Adipose tissue (tissue), 3 donors: ENCODE data around the gene ZPBP2. TPM values are rescaled to one million over a fixed set of nuclear protein-coding genes. Genes with fewer than 3 reads are reported as not detected.

Source experiments
- H3K27ac ChIP-seq: one replicate; pipeline ENCODE4 v1.5.1; 2013; ENCODE audit warnings: low read depth, low read length
- WGBS, 3 donors: extraction: QIAGEN DNeasy Blood & Tissue Kit; methylation state at CpG; one replicate each; pipeline ENCODE4 v1.1.7; 2013; 5-methylcytosine and 5-hydroxymethylcytosine counted together
- polyA plus RNA-seq, 3 donors: library from polyadenylated mRNA; stranded (reverse); fragments of 200-250 nt; gene quantifications; one replicate each; pipeline ENCODE4 v1.2.3, GENCODE V29; 2013
- donor health status: healthy with polysubstance abuse.
- donor health status: Bipolar disorder and iron deficiency.
- donor health status: healthy.

Gene ZPBP2, protein sequence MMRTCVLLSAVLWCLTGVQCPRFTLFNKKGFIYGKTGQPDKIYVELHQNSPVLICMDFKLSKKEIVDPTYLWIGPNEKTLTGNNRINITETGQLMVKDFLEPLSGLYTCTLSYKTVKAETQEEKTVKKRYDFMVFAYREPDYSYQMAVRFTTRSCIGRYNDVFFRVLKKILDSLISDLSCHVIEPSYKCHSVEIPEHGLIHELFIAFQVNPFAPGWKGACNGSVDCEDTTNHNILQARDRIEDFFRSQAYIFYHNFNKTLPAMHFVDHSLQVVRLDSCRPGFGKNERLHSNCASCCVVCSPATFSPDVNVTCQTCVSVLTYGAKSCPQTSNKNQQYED
- polyA plus RNA-seq: not detected

DNA sequence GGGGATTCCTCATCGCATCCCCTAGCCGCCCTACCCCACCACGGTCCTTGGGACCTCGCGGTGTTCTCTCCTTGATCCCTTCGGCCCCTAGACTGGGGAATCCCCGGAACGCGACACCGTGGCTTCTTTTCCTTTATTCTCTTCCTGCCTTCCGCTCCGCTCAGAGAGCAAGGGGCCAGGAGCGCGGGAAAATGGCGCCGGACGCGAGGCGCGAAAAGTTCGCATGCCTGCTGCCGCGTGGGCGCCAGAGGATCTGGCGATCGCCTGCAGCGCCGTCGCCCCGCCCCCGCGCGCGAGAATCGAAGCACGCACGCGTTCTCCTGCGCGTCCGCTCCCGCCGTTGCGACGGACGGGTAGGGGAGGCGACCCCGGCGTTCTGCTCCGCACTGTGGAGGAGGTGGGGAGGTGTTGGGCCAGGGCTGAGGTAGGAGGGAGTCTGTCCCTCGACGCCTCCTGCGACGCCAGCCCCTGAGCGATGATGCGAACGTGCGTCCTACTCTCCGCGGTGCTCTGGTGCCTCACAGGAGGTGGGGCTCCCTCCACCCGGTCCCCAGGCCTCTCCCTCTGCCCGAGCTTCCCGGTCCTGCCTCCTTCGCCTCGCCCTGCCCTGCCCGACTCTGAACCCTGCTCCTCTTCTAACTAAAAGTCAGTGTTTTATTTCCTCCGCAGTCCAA, at the start of gene ZPBP2:
TSS of gene ZPBP2 (plus strand) at position 323 of the 674 bp plus-strand sequence. CDS start at position 476, 153 bp downstream.
- WGBS, 3 donors: 17 to 39% (median 22%) methylated on average over 48 to 67 of the region's 67 CpGs
- no peak within 1 kb of the TSS for H3K27ac ChIP-seq

DNA sequence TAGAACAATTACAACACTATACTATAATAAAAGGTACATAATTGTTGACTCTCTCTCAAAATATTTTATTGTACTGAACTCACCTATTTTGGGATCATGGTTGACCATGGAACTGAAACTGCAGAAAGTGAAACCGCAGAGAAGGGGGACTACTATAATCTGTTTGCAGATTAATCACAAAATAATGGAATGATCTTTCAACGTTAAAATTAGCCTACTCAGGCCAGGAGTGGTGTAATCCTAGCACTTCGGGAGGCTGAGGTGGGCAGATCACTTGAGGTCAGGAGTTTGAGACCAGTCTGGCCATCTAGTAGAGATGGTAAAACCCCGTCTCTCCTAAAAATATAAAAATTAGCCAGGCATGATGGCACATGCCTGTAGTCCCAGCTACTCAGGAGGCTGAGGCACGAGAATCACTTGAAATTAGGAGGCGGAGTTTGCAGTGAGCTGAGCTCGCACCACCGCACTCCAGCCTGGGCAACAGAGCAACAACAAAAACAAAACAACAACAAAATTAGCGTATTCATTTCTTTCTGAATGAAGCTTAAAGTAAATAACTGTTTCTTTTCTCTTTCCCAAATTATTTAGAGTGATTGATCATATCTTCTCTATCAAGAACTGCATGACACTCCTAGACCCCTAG, 49.5 kb upstream of the ZPBP2 start:
- 74 to 77% (median 76%) methylated on average over 9 of the region's 9 CpGs for WGBS, 3 donors
- no peak overlapping the region for H3K27ac ChIP-seq

DNA sequence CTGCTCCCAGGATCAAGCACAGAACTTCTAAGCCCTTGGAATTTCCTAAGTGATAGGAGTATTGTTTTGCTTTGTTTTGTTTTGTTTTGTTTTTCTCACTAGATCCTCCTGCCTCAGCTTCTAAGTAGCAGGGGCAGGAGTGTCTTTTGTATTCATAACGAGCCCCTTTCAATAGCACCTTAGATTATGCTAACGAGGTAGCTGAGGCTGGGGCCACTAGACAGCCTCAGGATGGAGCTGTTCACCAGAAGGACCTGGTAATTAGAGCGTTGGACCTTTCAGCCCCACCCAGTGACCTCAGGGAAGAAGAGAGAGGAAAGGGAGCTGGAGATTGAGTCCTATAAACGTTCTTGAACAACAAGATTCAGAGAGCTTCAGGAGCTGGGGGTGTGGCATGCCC, 47.5 kb upstream of the ZPBP2 start:
- 25 to 54% (median 36%) methylated on average over 4 of the region's 4 CpGs for WGBS, 3 donors
- no peak overlapping the region for H3K27ac ChIP-seq

DNA sequence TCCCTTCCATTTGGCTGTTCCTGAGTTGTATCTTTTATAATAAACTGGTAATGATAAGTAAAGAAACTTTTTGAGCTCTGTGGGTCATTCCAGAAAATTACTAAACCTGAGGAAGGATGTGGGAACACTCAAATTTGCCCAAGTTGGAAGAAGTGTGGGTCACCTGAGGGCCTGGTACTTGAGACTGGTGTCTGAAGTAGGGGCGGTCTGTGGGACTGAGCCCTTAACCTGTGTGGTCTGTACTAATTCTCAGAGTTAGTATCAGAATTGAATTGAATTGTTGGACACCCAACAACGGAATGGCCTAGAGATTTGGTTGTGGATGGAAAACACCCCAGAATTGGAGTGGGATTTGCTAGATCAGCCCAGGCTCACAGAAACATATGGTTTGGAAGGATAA, 47.0 kb upstream of the ZPBP2 start:
- no peak overlapping the region for H3K27ac ChIP-seq
- WGBS, 3 donors: 90 to 95% (median 94%) methylated on average over 2 of the region's 2 CpGs

DNA sequence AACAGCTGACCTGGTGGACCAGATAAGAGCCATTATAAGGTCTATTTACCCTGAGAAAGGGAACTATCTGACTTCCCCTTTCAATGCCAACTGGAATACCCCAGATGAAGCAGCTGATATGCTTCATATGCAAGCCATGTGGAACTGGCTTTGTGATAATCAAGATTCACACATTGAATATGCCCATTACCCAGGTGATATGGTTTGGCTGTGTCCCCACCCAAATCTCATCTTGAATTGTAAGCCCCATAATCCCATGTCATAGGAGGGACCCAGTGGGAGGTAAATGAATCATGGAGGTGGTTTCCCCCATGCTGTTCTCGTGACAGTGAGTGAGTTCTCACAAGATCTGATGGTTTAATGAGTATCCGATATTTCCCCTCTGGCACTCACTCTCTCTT, 46.0 kb upstream of the ZPBP2 start:
- no peak overlapping the region for H3K27ac ChIP-seq
- WGBS, 3 donors: 76 to 95% (median 85%) methylated on average over 2 of the region's 2 CpGs

DNA sequence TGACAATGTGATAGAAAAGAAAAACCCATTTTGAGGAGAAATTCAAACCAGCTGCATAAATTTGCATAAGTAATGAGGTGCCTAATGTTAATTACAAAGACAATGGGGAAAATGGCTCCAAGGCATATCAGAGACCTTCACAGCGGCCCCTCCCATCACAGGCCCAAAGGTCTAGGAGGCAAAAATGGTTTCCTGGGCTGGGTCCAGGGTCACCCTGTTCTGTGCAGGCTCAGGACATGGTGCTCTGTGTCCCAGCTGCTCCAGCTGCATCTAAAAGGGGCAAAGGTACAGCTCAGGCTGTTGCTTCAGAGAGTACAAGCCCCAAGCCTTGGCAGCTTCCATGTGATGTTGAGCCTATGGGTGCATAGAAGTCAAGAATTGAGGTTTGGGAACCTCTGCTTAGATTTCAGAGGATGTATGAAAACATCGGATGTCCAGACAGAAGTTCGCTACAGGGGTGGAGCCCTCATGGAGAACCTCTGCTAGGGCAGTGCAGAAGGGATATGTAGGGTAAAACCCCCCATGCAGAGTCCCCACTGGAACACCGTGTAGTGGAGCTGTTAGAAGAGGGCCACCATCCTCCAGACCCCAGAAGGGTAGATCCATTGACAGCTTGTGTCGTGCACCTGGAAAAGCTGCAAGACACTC, 44.5 kb upstream of the ZPBP2 start:
- H3K27ac ChIP-seq: no peak overlapping the region
- WGBS, 3 donors: 88 to 95% (median 94%) methylated on average over 5 of the region's 5 CpGs

DNA sequence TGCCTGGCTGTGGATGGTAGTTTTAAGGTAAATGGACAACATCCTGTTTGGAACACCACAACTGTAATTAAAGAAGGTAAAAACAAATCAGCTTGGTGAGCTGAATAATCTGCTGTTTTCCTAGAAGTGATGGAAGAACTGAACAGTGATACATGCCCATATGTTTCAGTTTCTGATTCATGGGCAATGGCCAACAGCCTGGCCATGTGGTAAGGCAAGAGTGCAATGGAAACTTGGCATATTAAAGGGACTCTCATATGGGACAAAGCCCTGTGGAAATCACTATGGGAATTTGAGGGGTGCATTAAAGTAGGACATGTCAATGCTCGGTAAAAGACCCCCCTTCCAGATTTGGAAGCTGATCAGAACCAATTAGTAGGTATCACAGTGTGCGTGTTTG, 41.7 kb upstream of the ZPBP2 start:
- WGBS, 3 donors: 84 to 91% (median 87%) methylated on average over 2 of the region's 2 CpGs
- H3K27ac ChIP-seq: no peak overlapping the region

DNA sequence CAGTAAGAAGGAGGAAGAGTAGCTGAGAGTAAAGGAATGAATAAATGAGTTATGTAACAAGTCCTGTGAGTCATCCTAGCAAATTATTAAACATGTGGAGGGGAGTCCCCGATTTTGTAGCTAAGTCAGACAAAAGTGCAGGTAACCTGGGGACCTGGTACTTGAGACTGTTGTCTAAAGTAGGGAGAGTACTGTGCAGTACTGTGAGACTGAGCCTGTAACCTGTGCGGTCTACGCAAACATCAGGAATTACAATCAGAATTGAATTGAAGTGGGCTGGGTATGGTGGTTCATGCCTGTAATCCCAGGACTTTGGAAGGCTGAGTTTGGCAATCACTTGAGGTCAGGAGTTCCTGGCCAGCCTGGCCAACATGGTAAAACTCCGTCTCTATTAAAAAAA, 39.6 kb upstream of the ZPBP2 start:
- H3K27ac ChIP-seq: no peak overlapping the region

DNA sequence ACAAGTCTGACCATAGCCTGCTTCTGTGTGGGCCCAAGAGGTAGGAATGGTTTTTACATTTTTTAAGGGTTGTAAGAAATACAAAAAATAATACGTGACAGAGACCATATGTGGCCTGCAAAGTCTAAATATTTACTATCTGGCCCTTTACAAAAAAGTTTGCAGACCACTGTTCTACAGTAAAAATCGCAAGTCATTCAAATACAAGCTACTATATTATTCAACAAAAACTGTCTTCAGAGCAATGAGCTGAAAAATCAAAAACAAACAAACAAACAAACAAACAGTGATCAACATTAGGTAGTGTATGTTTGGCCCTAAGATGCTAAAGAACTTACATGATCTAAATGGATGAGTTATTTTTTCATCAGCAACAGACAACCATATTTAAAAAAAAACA, 36.4 kb upstream of the ZPBP2 start:
- H3K27ac ChIP-seq: no peak overlapping the region
- 62 to 75% (median 73%) methylated on average over 2 of the region's 2 CpGs for WGBS, 3 donors

More for the DNA sequence above, 39.6 kb upstream of the ZPBP2 start:
- 75 to 90% (median 83%) methylated on average over 4 of the region's 4 CpGs for WGBS, 3 donors

DNA sequence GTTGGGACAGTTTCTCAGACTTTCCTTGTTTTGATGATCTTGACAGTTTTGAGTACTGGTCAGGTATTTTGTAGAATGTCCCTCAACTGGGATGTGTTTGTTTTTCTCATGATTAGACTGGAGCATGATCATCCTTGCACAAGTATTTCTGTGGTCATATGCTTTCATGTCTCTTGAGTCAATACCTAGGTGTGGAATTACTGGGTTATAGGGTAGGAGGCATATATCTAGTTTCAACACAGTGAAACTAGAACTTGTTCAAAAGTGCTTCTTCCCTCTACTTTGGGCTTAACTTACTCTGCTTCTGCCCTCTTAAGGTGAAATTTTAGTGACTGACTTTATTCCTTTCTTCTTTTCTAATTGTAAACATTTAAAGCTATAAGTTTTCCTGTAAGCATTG, 34.0 kb upstream of the ZPBP2 start:
- no peak overlapping the region for H3K27ac ChIP-seq

DNA sequence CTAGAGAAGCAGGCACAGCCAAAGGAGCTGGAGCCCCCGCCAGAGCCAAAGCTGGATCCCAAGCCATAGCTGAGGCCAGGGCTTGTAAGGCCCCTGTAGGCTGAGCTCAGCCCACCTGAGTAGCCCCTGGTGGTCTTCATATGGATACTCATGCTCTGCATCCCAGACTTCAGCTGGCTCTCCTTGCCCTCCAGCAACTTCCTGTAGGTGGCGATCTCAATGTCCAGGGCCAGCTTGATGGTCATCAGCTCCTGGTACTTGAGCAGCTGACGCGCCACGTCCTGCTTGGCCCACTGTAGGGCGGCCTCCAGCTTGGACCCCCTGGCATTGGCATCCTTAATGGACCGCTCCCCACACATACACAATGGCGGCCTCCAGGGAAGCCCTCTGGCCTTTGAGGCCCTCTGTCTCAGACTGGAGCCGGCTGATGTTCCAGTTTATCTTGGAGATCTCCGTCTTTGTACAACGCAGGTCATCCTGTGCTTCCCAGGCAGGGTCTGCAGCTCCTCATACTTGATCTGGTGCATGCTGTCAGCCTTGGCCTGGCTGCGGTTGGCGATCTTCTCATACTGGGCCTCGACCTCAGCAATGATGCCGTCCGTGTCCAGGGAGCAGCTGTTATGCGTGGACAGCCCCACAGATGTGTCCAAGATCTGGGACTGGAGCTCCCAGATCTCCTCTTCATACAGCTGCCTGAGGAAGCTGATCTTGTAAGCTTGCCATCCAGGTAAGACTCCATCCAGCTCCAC, 32.8 kb upstream of the ZPBP2 start:
- 92 to 95% (median 94%) methylated on average over 17 of the region's 17 CpGs for WGBS, 3 donors
- H3K27ac ChIP-seq: no peak overlapping the region

DNA sequence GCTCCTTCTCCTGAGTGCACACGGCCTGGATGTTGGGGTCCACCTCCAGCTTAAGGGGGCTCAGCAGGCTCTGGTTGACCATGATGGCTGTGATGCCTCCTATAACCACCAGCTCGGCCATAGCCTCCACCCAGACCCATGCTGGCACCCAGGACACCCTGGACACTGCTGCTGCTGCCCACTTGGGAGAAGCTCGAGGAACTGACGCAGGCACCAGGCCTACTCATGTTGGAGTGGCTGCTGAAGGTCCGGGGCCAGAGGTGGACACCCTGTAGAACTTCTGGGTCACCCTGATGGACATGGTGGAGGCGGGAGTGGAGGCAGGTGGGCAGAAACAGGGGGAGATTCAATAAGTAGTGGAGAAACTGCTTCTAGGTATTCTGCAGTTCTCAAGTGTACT, 31.9 kb upstream of the ZPBP2 start:
- 73 to 82% (median 81%) methylated on average over 6 of the region's 6 CpGs for WGBS, 3 donors
- no peak overlapping the region for H3K27ac ChIP-seq

DNA sequence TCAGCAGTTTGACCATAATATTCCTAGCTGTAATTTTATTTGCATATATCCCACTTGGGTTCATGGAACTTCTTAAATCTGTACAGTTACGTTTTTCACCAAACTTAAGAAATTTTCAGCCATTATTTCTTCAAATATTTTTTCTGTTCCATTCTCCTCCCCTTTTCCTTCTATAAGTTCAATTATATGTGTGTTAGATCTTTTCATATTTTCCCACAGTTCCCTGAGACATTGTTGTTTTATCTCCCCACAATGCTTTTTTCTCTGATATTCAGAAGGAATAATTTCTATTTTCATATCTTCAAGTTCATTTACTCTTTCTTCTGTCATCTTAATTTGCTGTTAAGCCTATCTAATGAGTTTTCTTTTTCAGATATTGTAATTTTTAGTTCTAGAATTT, 29.9 kb upstream of the ZPBP2 start:
- 73 to 81% (median 78%) methylated on average over 1 of the region's 1 CpG for WGBS, 3 donors
- H3K27ac ChIP-seq: no peak overlapping the region

DNA sequence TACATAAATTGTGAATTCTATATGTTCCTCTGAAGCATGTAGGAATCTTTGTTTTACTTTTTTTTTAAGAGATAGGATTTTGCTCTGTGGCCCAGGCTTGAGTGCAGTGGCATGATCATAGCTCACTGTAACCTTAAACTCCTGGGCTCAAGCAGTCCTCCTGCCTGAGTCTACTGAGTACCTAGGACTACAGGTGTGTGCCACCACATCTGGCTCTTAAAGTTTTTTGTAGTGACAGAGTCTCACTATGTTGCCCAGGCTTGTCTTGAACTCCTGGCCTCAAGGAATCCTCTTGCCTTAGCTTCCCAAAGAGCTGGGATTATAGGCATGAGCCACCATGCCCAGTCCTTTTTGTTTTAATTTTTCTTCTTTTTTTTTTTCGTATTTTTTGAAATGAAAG, 29.2 kb upstream of the ZPBP2 start:
- WGBS, 3 donors: 48 to 79% (median 77%) methylated on average over 1 of the region's 1 CpG
- H3K27ac ChIP-seq: no peak overlapping the region

DNA sequence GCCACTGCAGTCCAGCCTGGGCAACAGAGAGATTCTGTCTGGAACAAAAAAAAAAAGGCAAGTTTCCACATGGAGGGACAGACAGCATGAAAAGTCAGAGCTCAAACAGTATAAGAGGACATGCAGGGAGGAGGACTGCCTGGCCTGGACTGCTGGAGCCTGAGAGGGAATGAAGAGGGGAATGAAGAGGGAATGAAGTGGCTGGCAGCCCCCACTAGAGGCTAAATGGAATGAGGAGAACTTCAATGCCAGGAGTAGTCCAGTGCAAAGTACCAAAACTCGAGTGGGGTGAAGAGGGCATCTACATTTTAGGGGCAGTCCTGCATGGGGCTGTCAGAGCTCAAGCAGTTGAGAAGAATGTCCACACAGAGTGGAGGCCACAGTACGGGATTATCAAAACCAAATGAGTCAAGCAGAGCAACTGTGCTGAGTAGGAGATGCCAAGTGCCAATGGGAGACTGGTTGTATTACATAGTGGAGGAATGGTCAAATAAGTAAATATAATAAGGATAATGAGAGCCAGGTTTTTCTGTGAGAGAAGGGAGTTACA, 26.8 kb upstream of the ZPBP2 start:
- whole genome bisulfite sequencing, 3 donors: 78 to 83% (median 78%) methylated on average over 2 of the region's 2 CpGs
- H3K27ac ChIP-seq: no peak overlapping the region

DNA sequence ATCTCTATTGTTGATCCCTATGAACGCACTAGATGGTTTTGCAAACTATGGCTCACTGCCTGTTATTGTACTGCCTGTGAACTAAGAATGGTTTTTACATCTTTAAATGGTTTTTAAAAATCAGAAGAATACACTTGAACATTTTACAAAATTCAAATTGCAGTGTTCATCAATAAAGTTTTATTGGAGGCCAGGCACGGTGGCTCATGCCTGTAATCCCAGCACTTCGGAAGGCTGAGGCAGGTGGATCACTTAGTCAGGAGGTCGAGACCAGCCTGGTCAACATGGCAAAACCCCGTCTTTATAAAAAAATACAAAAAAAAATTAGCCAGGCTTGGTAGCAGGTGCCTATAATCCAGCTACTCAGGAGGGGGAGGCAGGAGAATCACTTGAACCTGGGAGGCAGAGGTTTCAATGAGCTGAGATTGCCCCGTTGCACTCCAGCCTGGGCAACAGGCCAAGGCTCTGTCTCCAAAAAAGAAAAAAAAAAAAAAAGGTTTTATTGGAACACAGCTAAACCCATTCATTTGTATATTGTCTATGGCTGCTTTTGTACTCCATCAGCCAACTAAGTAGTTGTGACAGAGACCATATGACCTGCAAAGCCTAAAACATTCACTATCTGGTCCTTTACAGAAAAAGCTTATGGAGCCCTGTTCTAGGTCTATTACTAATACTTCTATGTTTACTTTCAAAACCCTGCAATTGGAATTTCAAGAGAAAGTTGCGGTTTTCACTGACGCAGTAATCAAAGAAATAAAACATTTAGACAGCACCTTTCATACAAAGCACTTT, 22.8 kb upstream of the ZPBP2 start:
- H3K27ac ChIP-seq: no peak overlapping the region
- 70 to 76% (median 71%) methylated on average over 8 of the region's 8 CpGs for WGBS, 3 donors

DNA sequence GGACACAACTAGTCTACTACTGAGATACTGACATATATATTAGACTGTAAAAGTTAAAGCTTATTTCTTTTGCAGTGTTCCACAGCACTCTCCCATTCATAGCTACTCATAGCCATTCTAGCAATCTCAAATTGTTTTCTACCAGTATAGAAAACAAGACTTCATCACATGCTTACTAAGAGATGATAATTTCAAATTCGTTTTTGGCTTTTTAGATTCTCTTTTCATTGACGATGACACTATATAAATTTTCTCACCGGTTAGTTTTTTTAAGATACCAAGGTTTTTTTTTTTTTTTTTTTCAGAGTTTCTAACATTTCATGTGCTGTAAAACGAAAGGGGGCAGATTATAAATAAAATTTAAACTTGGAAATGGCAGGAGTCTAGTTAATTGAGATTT, 21.8 kb upstream of the ZPBP2 start:
- no peak overlapping the region for H3K27ac ChIP-seq
- WGBS, 3 donors: 72 to 79% (median 72%) methylated on average over 4 of the region's 4 CpGs
